Stimulated activated naive CD4-positive, alpha-beta T cell (primary cell): ENCODE data around the gene CIB1.
A peak's percentile ranks its signal among the peaks of the same experiment; 100 is the strongest.
"Not testable (repeated sequence)": the region's sequence is repeated elsewhere in the genome, so short reads cannot be mapped to it uniquely, and the experiment has no call there.

ENCODE experiments used
- DNase-seq, 6 experiments: peaks; one replicate each; lab custom pipeline; 2025; lab: John Stamatoyannopoulos, UW

The CIB1 gene

DNA sequence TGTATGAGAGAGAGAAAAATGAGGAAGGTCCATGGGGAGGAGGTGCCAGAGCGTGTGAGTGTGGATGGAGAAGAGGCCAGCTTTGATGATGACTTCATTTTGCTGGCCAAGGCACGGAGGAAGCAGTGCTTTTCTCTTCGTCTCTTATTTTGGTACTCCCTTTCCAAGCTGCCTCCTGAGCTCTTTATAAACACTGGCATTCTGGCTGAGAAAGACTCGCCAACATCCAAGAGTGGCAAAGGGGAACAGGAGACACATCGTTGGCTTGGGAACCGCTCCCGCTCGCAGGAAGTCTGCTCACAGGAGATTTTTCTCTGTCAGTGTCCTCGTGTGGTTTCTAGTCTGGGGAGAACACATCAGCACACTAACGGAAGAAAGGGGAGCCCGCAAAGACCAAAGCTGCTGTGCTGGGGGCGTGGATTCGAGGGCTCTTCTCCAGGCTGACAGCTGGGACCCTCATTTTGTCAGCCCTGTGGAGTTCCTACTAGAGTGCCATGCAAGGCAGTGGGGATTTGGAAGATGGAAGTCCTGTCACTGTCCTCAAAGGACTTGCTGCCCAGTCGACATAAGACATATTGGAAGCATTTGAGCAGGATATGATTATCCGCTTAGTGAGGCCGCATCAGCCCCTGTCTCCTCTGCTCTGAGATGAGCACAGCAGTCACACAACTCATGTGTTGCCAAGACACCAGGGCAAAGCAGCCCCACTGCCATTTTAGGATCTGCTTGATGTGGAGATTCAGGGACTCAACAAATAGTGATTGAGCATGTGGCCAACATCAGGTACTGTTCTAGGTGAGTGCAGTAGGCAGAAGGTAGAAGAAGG lies 40.6 kb downstream of the CIB1 start:
- peak in 2 of 6 experiments; percentile 21 to 34 for DNase-seq

DNA sequence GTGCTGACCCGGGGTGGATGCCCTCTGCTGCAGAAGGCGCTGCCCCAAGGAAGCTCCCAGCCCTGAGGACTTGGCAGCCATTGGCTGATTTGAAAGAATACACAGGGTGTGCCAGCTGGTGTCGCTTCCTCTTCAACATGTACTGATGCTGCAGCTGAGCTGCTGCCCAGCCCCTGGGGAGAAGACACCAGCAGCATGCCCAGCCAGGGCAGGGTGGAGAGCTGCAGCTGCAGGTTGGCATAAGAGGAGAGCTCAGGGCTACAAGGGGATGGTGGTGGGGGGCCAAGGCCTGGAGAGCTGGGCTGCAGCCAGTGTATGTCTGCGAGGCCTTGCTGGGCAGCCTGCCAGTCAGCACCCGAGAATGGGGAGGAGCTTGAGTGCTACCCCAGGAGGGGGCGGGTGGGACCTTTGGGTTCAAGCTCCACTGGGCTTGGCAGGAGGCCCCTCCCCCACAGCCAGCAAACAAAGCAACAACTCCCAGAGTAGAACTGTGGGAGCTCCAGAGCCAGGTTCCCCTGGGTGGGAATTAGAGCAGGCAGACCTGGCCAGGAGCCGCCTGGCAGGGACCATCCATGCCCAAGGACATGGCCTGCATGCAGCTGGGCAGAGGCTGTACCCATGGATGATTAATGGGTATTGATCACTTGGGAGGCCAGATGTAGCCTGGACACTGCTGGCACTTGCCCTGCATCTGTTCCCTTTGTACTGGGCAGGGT lies 41.8 kb downstream of the CIB1 start:
- DNase-seq: peak in 5 of 6 experiments; percentile 20 to 50 (median 41)

DNA sequence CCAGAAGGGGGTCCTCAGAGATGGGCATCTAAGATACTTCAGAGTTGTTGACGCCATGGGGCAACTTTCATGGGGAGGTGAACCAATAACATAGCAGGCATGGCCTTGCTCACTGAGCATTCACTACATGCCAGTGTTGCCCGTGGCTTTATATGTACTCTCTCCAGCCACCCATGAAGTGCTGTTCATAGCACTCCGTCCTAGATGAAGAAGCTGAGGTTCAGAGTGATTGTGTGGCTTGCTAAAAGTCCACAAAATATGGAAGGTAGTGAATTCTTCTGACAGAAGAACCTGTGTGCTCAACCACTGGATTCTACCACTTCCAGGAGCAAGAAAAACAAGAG lies 42.4 kb downstream of the CIB1 start:
- DNase-seq: no peak

DNA sequence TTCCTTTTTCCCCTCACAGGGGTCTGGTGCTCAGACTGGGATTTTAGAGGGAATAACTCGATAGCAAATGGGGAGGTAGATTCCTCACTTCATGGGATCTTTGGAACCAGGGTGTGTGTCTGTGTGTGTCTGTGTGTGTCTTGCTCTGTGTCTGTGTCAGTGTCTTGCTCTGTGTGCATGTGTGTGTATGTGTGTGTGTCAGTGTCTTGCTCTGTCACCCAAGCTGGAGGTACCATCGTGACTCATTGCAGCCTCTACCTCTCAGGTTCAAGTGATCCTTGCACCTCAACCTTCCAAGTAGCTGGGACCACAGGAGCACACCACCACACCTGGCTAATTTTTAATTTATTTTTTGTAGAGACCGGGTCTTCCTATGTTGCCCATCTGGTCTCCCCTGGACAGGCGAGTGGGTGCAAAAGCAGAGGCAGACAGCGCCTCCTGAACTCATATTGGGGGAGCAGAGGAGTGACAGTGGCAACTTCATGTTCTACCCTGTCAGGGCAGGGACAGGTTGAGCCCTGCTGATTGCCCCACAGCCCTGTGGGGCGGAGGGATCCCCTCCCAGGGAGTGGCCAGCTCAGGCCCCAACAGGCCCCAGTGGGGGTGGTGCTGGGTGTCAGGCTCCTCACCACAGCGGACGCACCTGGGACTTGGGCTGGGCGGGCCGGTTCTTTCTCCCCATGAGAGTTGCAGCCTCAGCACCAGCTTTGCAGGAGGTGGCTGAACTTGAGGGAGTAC lies 43.0 kb downstream of the CIB1 start:
- DNase-seq: no peak

DNA sequence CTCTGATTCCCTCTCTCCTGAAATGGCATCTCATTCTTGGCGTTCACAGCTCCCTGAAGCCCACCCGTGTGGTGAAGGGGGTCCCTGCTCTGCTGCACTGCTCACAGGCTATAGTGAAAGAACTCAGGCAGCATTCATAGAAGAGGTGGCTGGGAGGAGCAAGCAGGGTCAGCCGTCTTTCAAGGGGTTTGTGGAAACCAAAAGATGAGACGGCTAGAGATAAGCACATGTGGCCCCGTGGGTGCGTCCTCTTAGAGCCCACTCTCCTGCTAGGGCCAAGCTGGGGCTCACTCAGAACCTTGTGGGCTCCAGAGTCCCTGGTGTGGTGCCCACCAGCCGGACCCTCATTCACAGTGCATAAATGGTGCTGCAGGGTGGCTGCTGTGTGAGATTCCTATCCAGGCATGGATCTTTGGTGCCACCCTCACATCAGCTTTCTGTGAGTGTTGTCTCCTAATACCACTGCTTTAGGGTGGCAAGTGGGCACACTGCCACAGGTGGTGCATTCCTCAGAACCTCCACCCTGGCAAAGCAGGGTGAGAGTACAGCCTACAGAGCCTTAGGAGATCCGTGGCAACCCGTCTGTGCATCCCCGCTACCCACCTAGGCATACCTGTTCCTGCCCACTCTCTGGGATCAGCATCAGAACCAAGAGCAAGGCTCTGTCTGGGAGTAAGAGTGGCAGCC lies 43.8 kb downstream of the CIB1 start:
- DNase-seq: no peak

DNA sequence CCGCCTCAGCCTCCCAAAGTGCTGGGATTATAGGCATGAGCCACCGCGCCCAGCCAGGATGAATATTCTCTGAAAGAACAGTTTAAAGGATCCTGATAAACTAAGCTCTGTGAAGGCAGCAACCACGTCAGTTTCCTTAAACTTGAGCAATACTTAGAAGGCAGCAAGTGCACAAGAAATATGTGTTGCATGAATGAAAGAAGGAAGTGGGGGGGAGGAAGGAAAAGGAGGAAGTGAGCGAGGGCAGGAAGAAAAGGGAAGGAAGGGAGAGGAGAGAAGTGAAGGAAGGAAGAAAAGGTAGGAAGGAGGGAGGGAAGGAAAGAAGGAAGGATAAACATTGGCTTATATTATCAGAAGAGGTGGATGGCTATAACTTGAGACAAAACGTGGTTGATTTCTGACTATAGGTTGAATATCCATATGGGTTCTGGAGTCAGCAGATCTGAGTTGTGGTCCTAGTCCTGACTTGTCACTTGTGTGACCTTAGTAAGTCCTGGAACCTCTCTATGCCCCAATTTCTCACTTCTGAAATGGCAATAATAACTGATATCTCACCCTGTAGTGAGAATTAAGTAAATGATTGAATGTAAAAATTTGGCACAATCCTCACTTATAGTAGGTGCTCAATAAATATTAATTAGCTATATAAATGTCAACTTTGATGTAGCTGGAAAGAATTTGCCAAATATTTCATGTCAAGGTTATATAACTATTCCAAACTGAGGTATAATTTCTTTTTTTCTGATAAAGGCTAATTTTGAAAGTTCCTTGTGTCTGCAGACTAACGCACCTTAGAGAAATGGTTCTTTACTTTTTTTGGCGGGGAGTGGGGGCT lies 44.6 kb downstream of the CIB1 start:
- DNase-seq: no peak

DNA sequence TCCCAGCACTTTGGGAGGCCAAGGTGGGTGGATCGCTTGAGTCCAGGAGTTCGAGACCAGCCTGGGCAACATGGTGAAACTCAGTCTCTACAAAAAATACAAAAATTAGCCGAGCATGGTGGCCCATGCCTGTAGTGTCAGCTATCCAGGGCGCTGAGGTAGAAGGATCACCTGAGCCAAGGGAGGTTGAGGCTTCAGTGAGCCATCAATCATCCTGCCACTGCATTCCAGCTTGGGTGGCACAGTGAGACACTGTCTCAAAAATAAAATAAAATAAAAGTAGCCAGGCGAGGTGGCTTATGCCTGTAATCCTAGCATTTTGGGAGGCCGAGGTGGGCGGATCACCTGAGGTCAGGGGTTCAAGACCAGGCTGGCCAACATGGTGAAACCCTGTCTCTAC lies 45.7 kb downstream of the CIB1 start:
- not testable (repeated sequence) for DNase-seq

DNA sequence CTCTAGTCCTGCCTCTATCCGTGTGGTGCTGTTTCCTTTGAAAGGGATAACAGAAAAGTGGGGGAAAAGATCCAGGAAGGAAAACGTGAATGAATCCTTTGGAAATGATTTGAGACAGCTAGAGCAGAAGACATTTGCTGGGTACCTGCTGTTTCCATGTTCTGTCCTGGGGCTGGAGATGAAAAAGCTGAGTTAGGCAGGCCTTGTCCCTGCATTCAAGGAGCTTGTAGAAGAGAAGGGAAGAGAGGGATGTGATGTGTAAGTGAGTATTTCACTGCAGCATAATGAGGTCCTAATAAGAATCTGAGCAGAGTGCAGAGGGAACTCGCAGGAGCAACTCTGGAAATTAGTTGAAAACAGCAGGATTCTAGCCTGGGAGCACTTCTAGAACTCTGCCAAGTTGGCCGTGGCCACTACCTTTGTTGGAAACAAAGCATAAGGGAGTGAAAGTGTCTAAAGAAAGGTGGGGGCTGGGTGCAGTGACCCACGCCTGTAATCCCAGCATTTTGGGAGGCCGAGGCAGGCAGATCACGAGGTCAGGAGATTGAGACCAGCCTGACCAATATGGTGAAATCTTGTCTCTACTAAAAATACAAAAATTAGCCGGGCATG lies 46.4 kb downstream of the CIB1 start:
- DNase-seq: no peak

DNA sequence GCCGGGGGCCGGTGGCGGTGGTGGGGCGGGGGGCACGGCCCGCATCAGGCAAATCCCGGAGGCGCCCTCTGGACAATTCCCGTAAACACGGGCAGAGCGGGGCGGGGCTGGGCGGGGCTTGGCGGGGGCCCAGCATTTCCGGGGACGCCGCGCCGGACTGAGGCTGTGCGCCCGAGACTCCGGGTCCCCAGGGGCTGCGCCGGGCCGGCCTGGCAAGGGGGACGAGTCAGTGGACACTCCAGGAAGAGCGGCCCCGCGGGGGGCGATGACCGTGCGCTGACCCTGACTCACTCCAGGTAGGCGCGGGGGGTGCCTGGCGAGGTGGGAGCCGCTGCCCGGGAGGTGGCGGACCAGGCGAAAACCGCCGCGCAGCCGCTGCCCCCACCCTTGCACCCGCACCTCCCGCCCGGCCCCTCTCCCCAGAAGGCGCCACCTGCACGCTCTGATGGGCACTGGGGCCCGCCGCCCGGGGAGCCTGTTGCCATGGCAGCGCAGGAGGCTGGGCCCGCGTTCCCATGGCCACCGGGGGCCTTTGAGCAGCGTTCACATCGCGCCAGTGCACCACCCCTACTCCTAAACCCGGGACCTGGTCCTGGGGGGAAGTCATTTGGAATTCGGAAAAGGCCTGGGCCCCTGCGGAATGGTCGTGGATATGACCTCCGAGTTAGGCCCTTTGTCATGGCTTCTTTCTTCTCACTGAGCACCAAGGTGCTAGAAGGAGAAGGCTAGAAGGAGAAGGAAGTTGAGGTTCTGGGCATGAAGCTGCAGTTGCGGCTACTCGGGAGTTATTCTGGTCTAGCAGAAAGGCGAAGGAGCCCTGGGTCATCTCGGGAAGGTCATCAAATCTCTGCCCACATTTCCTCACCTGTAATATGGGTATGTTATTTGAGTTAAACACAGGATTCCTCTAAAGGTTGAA lies 48.7 kb downstream of the CIB1 start:
- DNase-seq: peak; percentile 30 to 61 (median 47)

DNA sequence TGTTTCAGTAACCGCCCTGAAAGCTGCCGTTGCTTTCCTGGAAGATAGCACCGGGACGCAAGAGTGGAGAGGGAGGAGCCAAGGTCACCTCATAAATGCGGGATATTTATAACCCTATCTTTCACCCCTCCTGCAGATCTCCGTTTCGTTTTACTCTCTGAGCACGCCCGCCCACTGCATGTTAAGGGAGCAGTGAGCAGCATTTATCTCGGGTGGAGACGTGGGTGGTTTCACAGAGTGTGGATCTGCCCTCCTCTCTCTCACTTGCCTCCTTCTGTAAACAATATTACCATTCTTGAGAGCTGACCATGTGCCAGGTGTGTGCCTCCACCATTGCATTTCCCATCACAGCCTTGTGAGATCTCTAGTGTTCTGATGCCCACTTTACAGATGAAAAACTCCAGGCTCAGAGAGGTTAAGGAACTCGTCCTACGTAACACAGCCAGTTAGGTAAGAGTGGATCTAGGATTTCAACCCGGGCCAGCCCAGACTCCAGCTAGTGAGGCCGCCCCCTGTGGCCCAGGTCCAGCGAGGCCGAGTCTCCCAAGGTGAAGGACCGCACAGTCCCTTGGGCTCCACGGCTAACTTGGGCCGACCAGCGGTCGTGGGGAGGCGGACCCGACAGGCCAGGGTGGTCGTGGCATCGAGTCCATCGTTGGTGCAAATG lies 49.5 kb downstream of the CIB1 start:
- DNase-seq: no peak

DNA sequence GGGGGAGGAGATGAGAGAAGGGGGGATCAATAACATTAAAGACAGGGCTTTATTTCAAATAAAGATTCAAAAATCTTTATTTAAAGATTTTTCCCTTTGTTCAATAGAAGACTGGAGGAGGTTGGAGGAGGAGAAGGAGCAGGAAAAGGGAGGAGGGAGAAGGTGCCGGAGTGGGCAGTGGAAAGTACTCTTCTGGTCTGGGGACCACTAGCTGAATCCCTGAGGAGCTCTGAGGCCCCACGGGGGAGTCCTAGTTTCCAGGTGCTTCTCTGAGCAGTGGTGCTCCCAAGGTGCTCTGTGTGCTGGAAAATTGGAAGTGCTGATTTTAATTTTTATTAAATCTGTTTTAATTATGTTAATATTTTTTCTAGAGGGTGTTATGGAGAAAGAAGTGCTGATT lies 52.0 kb downstream of the CIB1 start:
- DNase-seq: no peak
